Liver (tissue), 9 donors: ENCODE results near the gene SLC5A9. TPM values are rescaled to one million over a fixed set of nuclear protein-coding genes. Genes with fewer than 3 reads are reported as not detected.
A peak's percentile ranks its signal among the peaks of the same experiment; 100 is the strongest.

Experiments used
- DNase-seq: peaks from one replicate; pipeline ENCODE4 v3.0.0-alpha.2; 2017; ENCODE audit warnings: low spot score
- H3K27ac ChIP-seq, 2 donors: one replicate each; pipeline ENCODE4 v1.7.0; 2013; ENCODE audit warnings: inconsistent platforms in 2 of 2, low read length in 2 of 2, control low read depth in 1 of 2, low read depth in 1 of 2, mild to moderate bottlenecking in 1 of 2
- H3K27me3 ChIP-seq, 4 donors: one replicate each; pipeline versions ENCODE4 v1.6.1 to v1.7.0; 2013; ENCODE audit warnings: low read length in 3 of 4, inconsistent platforms in 1 of 4, mild to moderate bottlenecking in 1 of 4, moderate library complexity in 1 of 4; ENCODE audit not compliant: control insufficient read depth in 4 of 4, insufficient read depth in 4 of 4
- H3K36me3 ChIP-seq, 4 donors: one replicate each; pipeline versions ENCODE4 v1.6.1 to v1.7.0; 2013; ENCODE audit warnings: low read length in 3 of 4, mild to moderate bottlenecking in 3 of 4, low read depth in 1 of 4, moderate library complexity in 1 of 4; ENCODE audit not compliant: control insufficient read depth in 4 of 4, insufficient read depth in 3 of 4
- H3K4me1 ChIP-seq, 4 donors: one replicate each; pipeline versions ENCODE4 v1.6.1 to v1.7.0; 2013; ENCODE audit warnings: low read length in 3 of 4, mild to moderate bottlenecking in 3 of 4, moderate library complexity in 1 of 4; ENCODE audit not compliant: control insufficient read depth in 4 of 4, insufficient read depth in 4 of 4
- H3K4me3 ChIP-seq, 3 donors: one replicate each; pipeline versions ENCODE4 v1.6.1 to v1.7.0; 2013; ENCODE audit warnings: low read length in 3 of 3, control low read depth in 1 of 3, low read depth in 1 of 3, mild to moderate bottlenecking in 1 of 3
- H3K9ac ChIP-seq, 2 donors: one replicate each; pipeline ENCODE4 v1.7.0; 2013; ENCODE audit warnings: low read length in 2 of 2, mild to moderate bottlenecking in 2 of 2, moderate library complexity in 2 of 2, control low read depth in 1 of 2, low read depth in 1 of 2
- H3K9me3 ChIP-seq, 4 donors: one replicate each; pipeline versions ENCODE4 v1.6.1 to v1.7.0; 2013; ENCODE audit warnings: low read length in 3 of 4; ENCODE audit not compliant: control insufficient read depth in 4 of 4
- CTCF ChIP-seq: fragments of 150-350 bp; IDR thresholded peaks from 2 replicates; pipeline ENCODE4 v1.5.1; 2017; ENCODE audit warnings: improper control_type of control experiment, low read depth, low read length; ENCODE audit not compliant: missing input control
- EGR1 ChIP-seq, 2 donors: IDR thresholded peaks; 2 replicates each; pipeline ENCODE4 v1.6.1; 2016 to 2018; ENCODE audit warnings: antibody characterized with exemption in 2 of 2, low read depth in 2 of 2
- FOXA1 ChIP-seq: IDR thresholded peaks from 2 replicates; pipeline ENCODE4 v1.6.1; 2016; ENCODE audit warnings: antibody characterized with exemption
- HNF4A ChIP-seq, 2 donors: conservative IDR thresholded peaks; 2 replicates each; pipeline ENCODE4 v1.6.1; 2016; ENCODE audit warnings: antibody characterized with exemption in 2 of 2, mild to moderate bottlenecking in 2 of 2
- HNF4G ChIP-seq: IDR thresholded peaks from 2 replicates; pipeline ENCODE4 v1.6.1; 2016; ENCODE audit warnings: antibody characterized with exemption
- MAX ChIP-seq: IDR thresholded peaks from 2 replicates; pipeline ENCODE4 v1.6.1; 2016; ENCODE audit warnings: antibody characterized with exemption
- RAD21 ChIP-seq, 2 donors: IDR thresholded peaks; 2 replicates each; pipeline ENCODE4 v1.6.1; 2016; ENCODE audit warnings: antibody characterized with exemption in 2 of 2, mild to moderate bottlenecking in 2 of 2
- REST ChIP-seq: IDR thresholded peaks from 2 replicates; pipeline ENCODE4 v1.6.1; 2016; ENCODE audit warnings: antibody characterized with exemption, mild to moderate bottlenecking
- RXRA ChIP-seq, 2 donors: IDR thresholded peaks; 2 replicates each; pipeline ENCODE4 v1.6.1; 2017 to 2018; ENCODE audit warnings: antibody characterized with exemption in 2 of 2, mild to moderate bottlenecking in 1 of 2
- SP1 ChIP-seq: IDR thresholded peaks from 2 replicates; pipeline ENCODE4 v1.6.1; 2018; ENCODE audit warnings: antibody characterized with exemption, mild to moderate bottlenecking
- TAF1 ChIP-seq: conservative IDR thresholded peaks from 2 replicates; pipeline ENCODE4 v1.6.1; 2016; ENCODE audit warnings: antibody characterized with exemption, mild to moderate bottlenecking
- WGBS: extraction: QIAGEN DNeasy Blood & Tissue Kit; methylation state at CpG from one replicate; pipeline ENCODE4 v1.1.7; 2013; 5-methylcytosine and 5-hydroxymethylcytosine counted together
- polyA plus RNA-seq, 2 donors: library from polyadenylated mRNA; stranded (reverse) in 1 of 2; unstranded in 1 of 2; fragments of 200-250 nt in 1 of 2; fragments of >200 nt in 1 of 2; fragmentation: Nextera tagmentation in 1 of 2; extraction: Ambion mirVana in 1 of 2; gene quantifications; one replicate each; pipeline versions ENCODE4 v1.2.1 to v1.2.3, GENCODE V29; 2013 to 2015
- total RNA-seq, 2 donors: library from RNA; depleted of rRNA; stranded (reverse); fragments of >200 nt; gene quantifications; one replicate each; pipeline ENCODE4 v1.2.3, GENCODE V29; 2014
- donor health status: healthy.
- donor health status: healthy.
- donor health status: healthy.
- donor health status: healthy.
- donor health status: healthy.

Gene SLC5A9
- total and polyA plus RNA-seq, 4 donors: 0.78 to 6.5 (median 6.0) TPM

GRCh38 chr1:48202030-48202752 is 20.3 kb upstream of the SLC5A9 start:
- TF ChIP-seq RAD21 (IDR thresholded peaks at IDR 0.05) (peak; percentile 88 to 94), CTCF (peak; percentile 91), SP1 (no peak)

GRCh38 chr1:48203287-48203900 is 19.1 kb upstream of the SLC5A9 start:
- no peaks in the 10 kb centered on the region for H3K36me3 ChIP-seq
- no peak overlapping the region for H3K27ac ChIP-seq
- H3K9me3 ChIP-seq: no peaks in the 10 kb centered on the region
- 68% methylated on average over 3 of the region's 3 CpGs for WGBS
- no peak overlapping the region for H3K9ac ChIP-seq
- DNase-seq: no peak
- no peak overlapping the region for H3K4me3 ChIP-seq
- TF ChIP-seq MAX (no peak), RAD21 (IDR thresholded peaks at IDR 0.05) (peak; percentile 64 to 80), CTCF (peak; percentile 63)
- no peaks in the 10 kb centered on the region for H3K27me3 ChIP-seq
- H3K4me1 ChIP-seq: no peaks in the 10 kb centered on the region

More at GRCh38 chr1:48202030-48202752, 20.3 kb upstream of the SLC5A9 start:
- H3K9me3 ChIP-seq: no peaks in the 10 kb centered on the region
- H3K27ac ChIP-seq: no peak overlapping the region
- no peak overlapping the region for H3K4me3 ChIP-seq
- peak; percentile 66 for DNase-seq
- H3K9ac ChIP-seq: no peak overlapping the region
- 17% methylated on average over 7 of the region's 7 CpGs for WGBS
- H3K4me1 ChIP-seq: no peaks in the 10 kb centered on the region
- no peaks in the 10 kb centered on the region for H3K27me3 ChIP-seq
- no peaks in the 10 kb centered on the region for H3K36me3 ChIP-seq

- H3K4me1 ChIP-seq: no peaks in the 10 kb centered on the region
- no peaks in the 10 kb centered on the region for H3K9me3 ChIP-seq
- no peak overlapping the region for H3K9ac ChIP-seq
- no peak overlapping the region for H3K27ac ChIP-seq
- H3K4me3 ChIP-seq: no peak overlapping the region
- no peaks in the 10 kb centered on the region for H3K27me3 ChIP-seq
- DNase-seq: no peak
- no peaks in the 10 kb centered on the region for H3K36me3 ChIP-seq
- no peak for TF ChIP-seq HNF4A (conservative IDR thresholded peaks at IDR 0.05)
- no peak for TF ChIP-seq FOXA1
- no peak for TF ChIP-seq CTCF
- no peak for TF ChIP-seq SP1
- TF ChIP-seq REST: no peak
- no peak for TF ChIP-seq MAX
- TF ChIP-seq EGR1 (IDR thresholded peaks at IDR 0.05; ENCODE audit: low read depth in 2 of 2): no peak
- TF ChIP-seq RXRA (IDR thresholded peaks at IDR 0.05): no peak
- no peak for TF ChIP-seq HNF4G
- TF ChIP-seq TAF1: no peak
- WGBS: 85% methylated on average over 5 of the region's 5 CpGs
Observed at GRCh38 chr1:48205522-48205921, 17.0 kb upstream of the SLC5A9 start.
